Adrenal gland (tissue), 5 donors: ENCODE data around the gene AMN1.

Experiments used
- POLR2A ChIP-seq, 2 donors: fragments of 450-650 bp; IDR thresholded peaks; one replicate each; pipeline ENCODE4 v1.6.1; 2017; ENCODE audit warnings: antibody characterized with exemption in 2 of 2, mild to moderate bottlenecking in 2 of 2, moderate library complexity in 1 of 2
- TF ChIP-seq, protein P1 (sequence below), 6 experiments: fragments of 450-650 bp in 4 of 6; fragments of 200-600 bp in 2 of 6; sonication (generic) in 1 of 6; IDR thresholded peaks; 1 replicate in 5 of 6; 2 replicates in 1 of 6; pipeline versions ENCODE4 v1.5.1 to v1.8.0; 2016 to 2021; ENCODE audit warnings: antibody characterized with exemption in 6 of 6, mild to moderate bottlenecking in 2 of 6, moderate library complexity in 1 of 6
- donor health status: DM: no; HTN: no; CAD: no.

DNA sequence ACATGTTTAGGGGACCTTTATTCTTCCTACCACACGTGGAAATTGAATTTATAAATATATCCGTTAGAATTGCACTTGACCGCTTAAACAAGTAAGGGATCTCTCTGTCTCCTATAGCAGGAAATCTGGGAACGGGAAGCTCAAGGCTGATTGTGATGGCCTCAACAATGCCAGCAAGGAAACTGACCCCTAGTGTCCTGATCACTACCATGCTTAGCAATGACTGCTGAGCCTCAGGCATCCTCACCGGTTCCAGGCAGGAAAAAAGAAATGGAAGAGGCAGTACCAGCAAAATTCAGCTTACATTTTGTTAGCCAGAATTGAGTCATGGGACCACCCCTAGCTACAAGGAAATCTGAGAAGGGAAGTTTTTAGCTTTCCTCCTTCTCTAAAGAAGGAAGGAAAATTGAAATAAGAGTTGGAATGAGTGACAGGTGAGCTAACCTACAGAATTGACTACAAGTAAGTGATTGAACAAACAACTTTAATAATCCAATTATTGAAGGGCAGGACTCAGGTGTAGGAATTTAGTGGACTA is 43.9 kb upstream of the AMN1 start:
- TF ChIP-seq, protein P1, sequence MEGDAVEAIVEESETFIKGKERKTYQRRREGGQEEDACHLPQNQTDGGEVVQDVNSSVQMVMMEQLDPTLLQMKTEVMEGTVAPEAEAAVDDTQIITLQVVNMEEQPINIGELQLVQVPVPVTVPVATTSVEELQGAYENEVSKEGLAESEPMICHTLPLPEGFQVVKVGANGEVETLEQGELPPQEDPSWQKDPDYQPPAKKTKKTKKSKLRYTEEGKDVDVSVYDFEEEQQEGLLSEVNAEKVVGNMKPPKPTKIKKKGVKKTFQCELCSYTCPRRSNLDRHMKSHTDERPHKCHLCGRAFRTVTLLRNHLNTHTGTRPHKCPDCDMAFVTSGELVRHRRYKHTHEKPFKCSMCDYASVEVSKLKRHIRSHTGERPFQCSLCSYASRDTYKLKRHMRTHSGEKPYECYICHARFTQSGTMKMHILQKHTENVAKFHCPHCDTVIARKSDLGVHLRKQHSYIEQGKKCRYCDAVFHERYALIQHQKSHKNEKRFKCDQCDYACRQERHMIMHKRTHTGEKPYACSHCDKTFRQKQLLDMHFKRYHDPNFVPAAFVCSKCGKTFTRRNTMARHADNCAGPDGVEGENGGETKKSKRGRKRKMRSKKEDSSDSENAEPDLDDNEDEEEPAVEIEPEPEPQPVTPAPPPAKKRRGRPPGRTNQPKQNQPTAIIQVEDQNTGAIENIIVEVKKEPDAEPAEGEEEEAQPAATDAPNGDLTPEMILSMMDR (IDR thresholded peaks at IDR 0.05) = no peak
- TF ChIP-seq POLR2A (IDR thresholded peaks at IDR 0.05) = no peak
